Tibial artery (tissue), 4 donors: ENCODE measurements around the gene NXPH2.

Experiments
- DNase-seq, 2 donors: peaks; one replicate each; pipeline ENCODE4 v3.0.0-alpha.2; 2019
- H3K27ac ChIP-seq, 2 donors: fragments of 200-600 bp; sonication (generic) in 1 of 2; 1 replicate in 1 of 2; 2 replicates in 1 of 2; pipeline ENCODE4 v1.5.1; 2018 to 2019; ENCODE audit warnings: mild to moderate bottlenecking in 1 of 2
- H3K27me3 ChIP-seq, 2 donors: fragments of 200-600 bp; sonication (generic) in 1 of 2; one replicate each; pipeline versions ENCODE4 v1.5.1 to v1.6.0; 2016 to 2019
- H3K36me3 ChIP-seq, 3 donors: fragments of 200-600 bp; sonication (generic) in 2 of 3; one replicate each; pipeline ENCODE4 v1.5.1; 2016 to 2019; ENCODE audit warnings: mild to moderate bottlenecking in 2 of 3
- H3K4me1 ChIP-seq, 4 donors: fragments of 200-600 bp; sonication (generic) in 2 of 4; 1 replicate in 3 of 4; 2 replicates in 1 of 4; pipeline ENCODE4 v1.5.1; 2016 to 2019
- H3K4me3 ChIP-seq, 2 donors: fragments of 200-600 bp; sonication (generic) in 1 of 2; 1 replicate in 1 of 2; 2 replicates in 1 of 2; pipeline ENCODE4 v1.5.1; 2018 to 2019; ENCODE audit warnings: mild to moderate bottlenecking in 2 of 2
- H3K9me3 ChIP-seq, 3 donors: fragments of 200-600 bp; sonication (generic) in 1 of 3; one replicate each; pipeline ENCODE4 v1.5.1; 2016 to 2019
- CTCF ChIP-seq, 2 experiments: fragments of 200-600 bp in 1 of 2; fragments of 450-650 bp in 1 of 2; IDR thresholded peaks; one replicate each; pipeline ENCODE4 v1.5.1; 2017 to 2019; ENCODE audit warnings: antibody characterized with exemption in 2 of 2, mild to moderate bottlenecking in 1 of 2, moderate library complexity in 1 of 2
- intact Hi-C: fragments of 100-400 bp; cut with DNase I; formaldehyde crosslinking; loops from one replicate; pipeline ENCODE4 v1.15.0; 2023; ENCODE audit warnings: low total_unique reads

The NXPH2 gene

GRCh38 chr2:138716183-138716582 is 64.0 kb downstream of the NXPH2 start:
- no peaks in the 10 kb centered on the region for H3K4me1 ChIP-seq
- intact Hi-C loops: no loop called here
- H3K36me3 ChIP-seq: no peaks in the 10 kb centered on the region
- H3K27ac ChIP-seq: no peak overlapping the region
- no peaks in the 10 kb centered on the region for H3K27me3 ChIP-seq
- H3K9me3 ChIP-seq: no peaks in the 10 kb centered on the region
- no peak overlapping the region for H3K4me3 ChIP-seq
- no peak for TF ChIP-seq CTCF (IDR thresholded peaks at IDR 0.05)
- DNase-seq: no peak

GRCh38 chr2:138713504-138713903 is 66.7 kb downstream of the NXPH2 start:
- Histone ChIP-seq H3K36me3 (no peaks in the 10 kb centered on the region), H3K27ac (no peak overlapping the region), H3K4me3 (no peak overlapping the region), H3K27me3 (no peaks in the 10 kb centered on the region), H3K4me1 (peaks cover 0 to 14% (median 6%) of the 10 kb centered on the region in 4 donors), H3K9me3 (no peaks in the 10 kb centered on the region)
- no peak for TF ChIP-seq CTCF (IDR thresholded peaks at IDR 0.05)
- intact Hi-C loops: no loop called here
- DNase-seq: no peak

- no peak for DNase-seq
- Histone ChIP-seq H3K4me1 (peaks cover 0 to 18% (median 8%) of the 10 kb centered on the region in 4 donors), H3K4me3 (no peak overlapping the region), H3K36me3 (no peaks in the 10 kb centered on the region), H3K27ac (no peak overlapping the region), H3K27me3 (no peaks in the 10 kb centered on the region), H3K9me3 (no peaks in the 10 kb centered on the region)
- intact Hi-C loops: no loop called here
- no peak for TF ChIP-seq CTCF (IDR thresholded peaks at IDR 0.05)
Observed at GRCh38 chr2:138713069-138713496, 67.1 kb downstream of the NXPH2 start.

GRCh38 chr2:138712212-138712979 is 67.8 kb downstream of the NXPH2 start:
- Histone ChIP-seq H3K27me3 (no peaks in the 10 kb centered on the region), H3K9me3 (no peaks in the 10 kb centered on the region), H3K4me3 (no peak overlapping the region), H3K4me1 (peaks cover 0 to 25% (median 14%) of the 10 kb centered on the region in 4 donors), H3K27ac (no peak overlapping the region), H3K36me3 (no peaks in the 10 kb centered on the region)
- no peak for DNase-seq
- intact Hi-C loops: no loop called here
- TF ChIP-seq CTCF (IDR thresholded peaks at IDR 0.05): no peak

- no peak overlapping the region for H3K27ac ChIP-seq
- TF ChIP-seq CTCF (IDR thresholded peaks at IDR 0.05): no peak
- H3K4me1 ChIP-seq: peaks cover 0 to 31% (median 17%) of the 10 kb centered on the region in 4 donors
- intact Hi-C loops: no loop called here
- no peaks in the 10 kb centered on the region for H3K9me3 ChIP-seq
- no peak for DNase-seq
- H3K4me3 ChIP-seq: no peak overlapping the region
- H3K27me3 ChIP-seq: no peaks in the 10 kb centered on the region
- no peaks in the 10 kb centered on the region for H3K36me3 ChIP-seq
Observed at GRCh38 chr2:138711812-138712211, 68.4 kb downstream of the NXPH2 start.
